HG02840 (cell line): Measurements from ENCODE around the gene SSRP1.
A peak's percentile ranks its signal among the peaks of the same experiment; 100 is the strongest.
"Not testable (repeated sequence)": the region's sequence is repeated elsewhere in the genome, so short reads cannot be mapped to it uniquely, and the experiment has no call there.

Experiments
- ATAC-seq: cut with Tn5 transposase; IDR thresholded peaks from one replicate; pipeline ENCODE4 v1.9.1; 2021; ENCODE audit warnings: mild to moderate bottlenecking, moderate library complexity, moderate number of reproducible peaks; ENCODE audit not compliant: unreplicated experiment, low FRiP score

Gene SSRP1

DNA sequence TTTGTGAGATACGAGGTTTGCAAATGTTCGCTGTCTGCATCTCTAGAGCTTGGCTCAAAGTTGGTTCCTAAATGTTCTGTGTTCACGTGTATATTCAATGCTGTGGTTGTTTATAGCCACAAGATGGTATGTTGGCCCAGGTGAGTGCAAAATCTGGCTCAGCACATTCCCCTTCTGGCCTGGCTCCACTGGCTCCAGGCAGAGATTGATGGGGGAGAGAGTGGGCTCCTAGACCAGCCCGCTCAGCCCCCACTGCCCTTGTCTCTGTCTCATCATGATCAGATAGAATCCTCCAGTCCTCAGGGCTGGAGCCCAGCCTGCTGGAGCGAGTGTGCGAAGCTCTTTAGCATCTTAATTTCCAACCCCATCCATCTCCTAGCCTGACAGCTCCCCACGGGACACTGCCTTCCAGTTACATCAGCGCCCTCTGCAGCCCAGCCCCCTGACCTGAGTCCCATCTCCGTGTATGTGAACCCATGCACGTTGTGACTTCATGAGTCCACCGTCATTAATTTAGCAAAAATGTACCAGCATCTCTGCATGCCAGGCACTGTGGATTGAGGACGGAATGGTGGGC is 4.4 kb upstream of the SSRP1 start:
- ATAC-seq, result no peak

DNA sequence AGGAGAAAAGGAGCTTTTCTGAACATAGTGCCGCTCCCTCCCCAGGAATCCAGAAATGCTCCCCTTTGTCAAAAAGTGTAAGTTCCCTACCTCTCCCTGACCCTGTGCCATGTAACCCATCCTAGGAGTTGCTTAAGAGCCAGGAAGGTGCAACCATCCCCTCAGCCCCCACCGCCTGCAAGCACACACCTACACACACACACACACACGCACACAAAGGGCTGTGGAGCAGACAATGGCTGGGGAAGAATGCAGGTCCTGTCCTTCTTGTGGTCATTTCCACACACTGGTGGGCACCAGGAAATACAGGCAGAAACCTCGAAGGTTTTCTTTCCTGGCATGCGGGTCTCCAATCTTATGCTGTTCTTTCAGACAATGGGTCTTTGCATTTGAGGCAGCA is 3.6 kb upstream of the SSRP1 start:
- ATAC-seq, result no peak

DNA sequence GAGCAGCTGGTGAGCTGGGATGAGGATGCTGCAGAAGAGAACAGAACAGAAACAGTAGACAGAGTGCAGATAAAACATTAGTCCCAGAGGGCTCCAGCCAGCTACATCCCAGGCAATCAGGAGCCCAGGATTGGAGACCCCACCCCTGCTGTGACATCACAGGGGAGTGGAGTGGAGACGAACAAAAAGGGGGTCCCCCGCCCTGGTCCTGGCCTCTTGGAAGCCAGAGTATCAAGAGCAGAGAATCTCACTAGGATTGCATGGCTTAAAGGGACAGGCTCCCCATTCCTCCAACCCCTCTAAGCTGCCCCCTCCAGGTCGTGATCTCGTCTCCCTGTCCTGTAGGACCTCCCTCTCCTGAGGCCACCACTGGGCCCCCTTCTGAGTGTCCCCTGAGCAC is 2.5 kb upstream of the SSRP1 start, which contains the start of gene P2RX3:
Gene P2RX3, plus strand, starts transcription at position 211 of the 400 bp plus-strand sequence. CDS start 199 bp downstream, outside the sequence.
- no peak for ATAC-seq

DNA sequence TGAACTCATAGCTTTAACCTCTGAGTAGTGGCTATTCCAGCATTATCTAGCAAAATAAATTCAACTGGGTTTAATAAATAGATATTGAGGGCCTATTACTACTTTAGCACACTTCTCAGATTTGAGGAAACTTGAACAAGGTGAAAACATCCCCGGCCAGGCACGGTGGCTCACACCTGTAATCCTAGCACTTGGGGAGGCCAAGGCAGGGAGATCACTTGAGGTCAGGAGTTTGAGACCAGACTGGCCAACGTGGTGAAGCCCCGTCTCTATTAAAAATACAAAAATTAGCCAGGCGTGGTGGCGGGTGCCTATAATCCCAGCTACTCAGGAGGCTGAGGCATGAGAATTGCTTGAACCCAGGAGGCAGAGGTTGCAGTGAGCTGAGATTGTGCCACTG is 1.2 kb upstream of the SSRP1 start:
- ATAC-seq, result not testable (repeated sequence)

DNA sequence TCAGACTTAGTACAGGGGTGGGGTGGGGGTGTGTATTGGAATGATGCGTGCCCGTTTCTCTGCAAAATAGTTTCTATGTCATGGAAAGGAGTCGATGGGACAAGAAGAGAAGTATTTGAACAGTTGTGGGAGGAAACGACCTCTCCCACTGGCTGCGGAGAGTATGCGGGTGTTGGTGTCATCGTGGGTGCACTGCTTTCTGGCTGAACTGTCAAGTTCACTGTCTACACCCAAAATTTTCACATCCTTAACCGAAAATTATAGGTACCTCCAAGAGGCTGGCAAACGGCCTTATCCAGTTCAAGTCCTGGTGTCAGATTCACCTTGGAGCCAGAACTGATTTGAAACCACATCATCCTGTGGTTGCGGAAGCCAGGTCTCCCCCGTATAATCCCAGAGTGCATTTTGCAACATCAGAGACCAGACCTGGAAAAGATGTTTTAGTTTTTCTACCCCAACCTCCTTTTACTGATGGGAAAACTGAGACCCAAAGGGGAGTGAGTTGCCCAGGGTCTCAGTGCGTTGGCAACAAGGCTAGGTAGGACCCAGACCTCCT is 497 bp upstream of the SSRP1 start:
- ATAC-seq, result no peak

DNA sequence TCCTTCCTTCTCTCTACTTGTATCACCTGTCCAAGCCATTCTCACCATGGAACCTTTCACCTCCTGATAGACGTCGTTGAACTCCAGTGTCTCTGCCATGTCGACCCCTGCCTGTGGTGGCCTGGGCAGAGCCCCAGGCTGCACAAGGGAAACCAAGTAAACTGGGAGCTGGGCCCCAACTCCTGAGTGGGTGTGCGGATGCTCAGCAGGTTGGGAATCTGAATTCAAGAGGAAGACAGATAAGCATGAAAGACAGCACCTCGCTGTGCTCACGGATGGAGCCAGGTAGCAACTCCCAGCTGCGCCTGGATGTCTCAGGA is 709 bp downstream of the SSRP1 start:
- ATAC-seq, result no peak

DNA sequence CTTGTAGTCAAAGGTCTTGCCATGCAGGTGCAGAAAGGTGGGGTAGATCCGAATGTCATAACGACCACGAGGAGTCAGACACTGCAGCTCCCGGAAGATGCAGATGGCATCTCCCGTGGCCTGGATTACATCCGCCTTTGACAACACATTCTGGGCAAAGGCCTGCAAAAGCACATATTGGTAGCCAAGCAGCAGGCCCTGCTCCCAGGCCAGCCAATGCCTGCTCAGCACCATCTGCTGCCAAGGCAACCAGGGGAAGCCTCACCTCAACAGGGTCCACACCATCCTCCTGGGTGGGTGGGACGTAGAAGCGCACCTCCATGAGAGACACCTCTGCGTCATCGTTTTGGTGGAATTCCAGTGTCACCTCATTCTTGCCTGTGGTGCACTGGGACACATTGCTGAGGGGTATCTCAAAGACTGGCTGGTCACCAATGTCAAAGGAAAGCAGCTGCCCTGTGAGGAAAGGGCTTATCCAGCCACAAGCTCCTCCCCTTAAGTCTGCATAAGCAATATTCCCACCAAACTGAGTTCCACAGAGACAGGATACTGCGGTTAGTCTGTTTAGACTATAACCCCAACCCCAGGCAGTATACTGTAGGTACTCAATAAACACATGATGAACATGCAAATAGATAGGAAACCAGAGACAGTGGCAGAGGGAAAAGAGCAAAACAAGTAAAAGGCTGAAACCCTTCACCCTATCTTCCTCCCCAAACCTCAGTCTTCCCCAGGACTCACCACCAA is 2.8 kb downstream of the SSRP1 start:
- no peak for ATAC-seq

DNA sequence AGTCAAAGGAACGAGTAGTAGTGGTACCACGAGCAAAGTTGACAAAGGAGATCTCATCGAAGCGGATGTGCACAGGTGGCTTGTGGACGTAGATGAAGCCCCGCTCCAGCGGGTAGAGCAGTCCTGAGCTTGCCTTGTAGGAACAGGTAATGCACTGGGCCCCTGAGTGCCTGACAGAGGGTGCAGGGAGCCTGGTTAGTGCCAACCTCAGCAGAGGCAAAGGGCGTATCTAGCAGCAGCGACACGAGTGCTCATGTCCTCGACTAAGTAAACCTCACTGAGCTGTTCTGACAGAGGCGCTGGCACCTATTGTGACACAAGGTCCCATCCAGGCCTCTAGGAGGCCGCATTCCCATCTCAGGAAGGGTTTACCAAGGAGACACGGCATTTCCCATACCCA is 4.0 kb downstream of the SSRP1 start:
- no peak for ATAC-seq

DNA sequence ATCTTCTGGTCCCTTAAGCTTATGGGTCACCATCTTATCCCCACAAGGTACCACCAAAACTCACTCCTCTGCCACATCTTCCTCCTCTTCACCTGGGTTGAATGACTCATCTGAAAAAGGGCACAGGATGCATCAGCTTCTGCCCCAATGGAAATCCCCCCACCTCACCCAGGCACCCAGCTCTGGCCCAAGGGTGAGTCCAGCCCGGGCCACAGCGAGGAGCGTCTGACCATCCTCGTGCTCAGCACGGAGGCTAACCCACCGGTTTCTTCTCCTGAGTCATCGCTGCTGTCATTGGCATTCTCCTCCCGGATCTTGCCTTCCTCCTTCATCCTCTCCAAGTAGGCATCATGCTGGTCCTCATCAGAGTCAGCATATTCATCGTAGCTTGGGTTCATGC is 5.7 kb downstream of the SSRP1 start:
- ATAC-seq, result no peak

DNA sequence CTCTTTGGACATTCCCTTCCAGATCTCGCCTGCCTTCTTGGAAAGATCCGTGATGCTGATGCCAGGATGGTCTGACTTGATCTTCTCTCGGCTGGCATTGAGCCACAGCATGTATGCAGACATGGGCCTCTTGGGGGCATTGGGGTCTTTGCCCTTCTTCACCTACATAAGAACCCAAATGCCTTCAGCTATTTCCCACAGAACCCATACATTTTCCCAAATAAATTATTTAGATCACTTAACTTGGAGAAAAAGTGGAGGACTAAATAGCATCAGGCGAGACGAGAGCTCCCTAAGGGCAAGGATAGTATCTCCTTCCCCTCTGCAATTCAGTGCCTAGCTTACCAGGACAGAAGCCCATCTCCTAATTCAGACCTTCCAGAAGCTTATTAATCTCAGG is 8.0 kb downstream of the SSRP1 start:
- no peak for ATAC-seq

DNA sequence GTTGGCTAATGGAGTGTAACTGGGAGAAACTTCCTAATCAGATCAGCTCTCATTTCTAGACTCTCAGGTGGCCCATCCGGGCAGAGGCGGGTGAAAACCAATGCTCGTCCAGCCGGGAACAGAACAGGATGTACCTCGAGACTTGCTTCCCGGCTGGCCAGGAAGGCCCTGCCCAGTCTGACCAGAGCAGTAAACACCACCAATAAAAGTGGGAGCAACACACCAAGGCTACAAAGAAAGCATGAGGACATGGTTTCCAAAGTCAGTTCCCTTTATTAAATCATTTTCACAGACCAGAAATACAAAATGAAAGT is 10.0 kb downstream of the SSRP1 start:
- no peak for ATAC-seq

DNA sequence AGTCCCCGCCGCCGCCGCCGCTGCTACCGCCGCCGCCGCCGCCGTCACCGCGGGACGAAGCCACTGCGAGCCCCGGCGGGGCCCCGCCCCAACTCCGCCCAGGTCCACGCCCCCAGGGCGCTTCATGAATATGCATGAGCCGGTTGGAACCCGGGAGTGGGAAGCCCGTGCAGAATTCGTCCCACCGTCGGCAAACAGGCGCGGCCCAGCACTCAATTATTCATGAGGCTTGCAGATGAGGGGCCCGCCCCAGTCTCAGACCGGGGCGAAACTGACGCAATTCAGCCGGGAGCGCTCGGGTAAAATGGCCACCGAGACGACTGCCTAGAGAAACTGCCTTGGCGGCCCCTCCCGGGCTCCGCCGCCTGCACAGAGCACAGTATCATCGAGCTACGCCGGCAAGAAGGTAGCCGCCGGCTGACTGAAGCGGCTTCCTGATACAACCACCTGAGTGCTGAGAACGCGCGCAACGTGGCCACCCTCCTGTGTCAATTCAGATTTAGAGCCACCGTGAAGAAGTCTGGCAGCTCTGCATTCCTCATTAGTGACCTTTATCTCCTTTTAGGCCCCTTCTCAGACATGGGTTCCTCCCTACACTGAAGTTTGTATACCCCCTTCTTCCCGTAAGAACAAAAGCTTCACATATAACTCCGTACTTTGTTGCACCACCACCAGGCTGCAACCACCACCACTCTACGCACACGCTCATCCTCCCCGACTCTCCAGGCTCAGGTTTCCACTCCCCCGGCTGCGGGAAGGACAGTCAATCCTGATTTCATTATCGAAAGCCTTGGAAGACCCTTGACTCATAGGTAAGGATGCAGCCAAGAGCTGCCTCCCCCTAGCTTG is 10.6 kb downstream of the SSRP1 start, which contains the start of gene TNKS1BP1:
Gene TNKS1BP1, minus strand, starts transcription at position 67 of the 849 bp plus-strand sequence. CDS start 3,067 bp downstream, outside the sequence.
- peak; percentile 91 for ATAC-seq

DNA sequence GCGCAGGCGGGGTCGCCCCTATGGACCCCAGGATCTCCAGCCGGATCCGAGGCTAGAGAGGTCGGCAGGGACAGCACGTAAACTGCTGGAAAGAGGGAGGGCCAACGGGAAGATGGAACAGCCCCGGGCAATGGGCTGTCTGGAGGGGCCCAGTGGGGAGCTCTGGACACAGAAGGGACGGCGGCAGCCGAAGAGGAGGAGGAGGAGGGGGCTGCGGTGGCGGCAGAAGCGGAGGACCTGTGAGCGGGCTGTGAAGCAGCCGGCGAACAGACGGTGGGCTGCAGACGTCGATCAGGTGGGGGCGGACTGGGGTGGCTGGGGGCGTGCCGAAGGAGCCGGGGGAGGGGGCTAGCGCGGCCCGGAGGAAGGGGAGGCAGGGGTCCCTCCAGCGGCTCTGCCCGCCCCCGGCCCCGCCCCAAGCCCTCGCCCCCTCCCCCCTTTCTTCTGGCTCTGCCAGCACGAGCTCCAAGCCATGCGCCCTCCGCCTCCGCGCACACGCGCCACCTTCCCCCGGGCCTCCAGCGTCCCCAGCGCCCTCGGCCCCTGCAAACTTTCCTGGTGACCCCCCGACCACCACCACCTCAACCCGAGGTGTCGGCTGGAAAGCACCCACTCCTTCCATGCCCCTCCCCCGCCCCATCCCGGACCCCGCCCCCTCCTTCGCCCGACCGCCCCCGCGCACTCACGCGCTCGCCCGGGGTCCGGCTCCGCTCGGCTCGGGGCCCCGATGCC is 11.4 kb downstream of the SSRP1 start:
- ATAC-seq, result no peak

DNA sequence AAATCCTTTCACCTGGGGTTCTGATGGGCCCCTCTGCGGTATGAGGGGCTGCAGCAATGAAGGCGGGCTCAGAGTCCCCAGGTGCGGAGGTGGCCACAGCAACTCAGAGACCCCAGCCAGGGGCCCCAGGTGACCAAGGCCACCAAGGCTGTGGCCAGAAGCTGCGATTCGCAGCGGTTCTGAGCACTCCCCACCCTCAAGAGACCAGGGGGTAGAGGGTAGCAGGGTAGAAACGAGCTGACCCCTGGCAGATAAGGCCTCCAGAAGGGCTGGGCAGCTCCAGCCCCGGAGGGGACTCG is 11.9 kb downstream of the SSRP1 start:
- no peak for ATAC-seq

DNA sequence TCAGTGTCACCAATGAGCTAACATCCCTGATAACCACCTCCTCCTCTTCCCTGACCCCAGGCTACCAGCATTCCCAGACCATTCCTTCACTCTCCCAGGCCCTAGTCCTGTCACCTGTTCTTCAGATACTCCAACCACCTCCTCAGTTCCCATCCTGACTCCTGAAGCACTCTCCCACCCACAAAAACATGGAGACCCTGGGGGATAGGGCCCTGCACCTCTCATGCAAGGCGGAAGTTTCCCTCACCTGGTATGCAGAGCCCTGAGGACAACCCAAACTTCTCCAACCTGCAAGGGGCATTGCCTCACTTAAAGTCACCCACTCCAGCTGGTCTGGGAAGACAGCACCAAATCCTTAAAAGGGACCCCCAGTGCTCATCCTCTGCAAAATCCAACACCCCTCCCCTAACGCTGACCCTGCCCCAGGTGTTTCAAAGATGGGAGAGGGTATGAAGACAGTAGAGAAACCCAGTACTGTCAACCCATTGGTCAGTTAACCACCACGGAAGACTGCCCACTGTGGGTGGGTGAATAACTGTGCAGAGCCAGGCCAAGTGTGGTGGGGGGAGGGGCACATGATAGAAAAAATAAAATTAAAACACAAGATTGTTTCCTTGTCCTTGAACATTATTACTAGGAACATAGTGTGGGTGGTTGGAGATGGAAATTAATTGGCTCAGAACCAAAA is 12.4 kb downstream of the SSRP1 start:
- ATAC-seq, result no peak

DNA sequence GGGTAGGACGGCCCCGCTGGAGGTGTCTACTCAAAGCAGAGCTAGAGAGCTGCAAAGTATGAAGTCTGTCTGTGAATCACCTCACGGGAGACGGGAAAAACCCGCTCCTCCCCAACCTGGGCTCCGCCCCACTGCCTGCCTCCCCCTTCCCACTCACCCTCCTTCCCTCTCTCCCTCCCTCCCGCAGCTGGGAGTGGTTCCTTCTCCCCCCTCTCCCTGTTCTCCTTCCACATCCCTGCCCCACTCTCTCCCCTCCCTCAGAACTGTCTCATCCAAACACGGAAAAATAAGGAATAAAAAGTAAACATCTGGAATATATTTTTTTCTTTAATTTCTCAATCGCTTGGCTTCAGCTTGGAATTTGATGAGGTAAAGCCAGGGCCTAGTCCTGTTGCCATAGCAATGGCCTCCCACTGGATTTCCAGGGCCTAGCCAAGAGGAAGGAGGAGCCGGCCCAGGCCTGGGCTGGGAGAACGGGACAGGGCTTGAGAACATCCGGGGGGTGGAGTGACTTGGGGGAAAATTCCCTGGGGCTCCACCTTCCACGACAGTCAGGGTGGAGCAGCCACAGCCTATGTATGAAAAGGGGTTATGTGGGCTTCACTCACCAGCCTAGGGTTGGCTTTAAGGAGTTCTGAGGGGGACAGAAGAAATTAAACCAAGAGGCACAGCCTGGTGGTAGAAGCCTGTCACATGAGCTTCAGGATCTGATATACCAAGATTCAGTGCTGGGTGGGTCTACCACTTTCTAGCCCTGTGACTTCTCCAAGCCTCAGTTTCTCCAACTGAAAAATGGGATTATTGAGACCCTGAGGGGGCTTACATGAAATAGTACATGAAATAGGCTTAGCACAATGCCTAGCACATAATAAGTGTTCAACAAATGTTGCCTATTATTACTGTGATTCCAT is 13.2 kb downstream of the SSRP1 start:
- ATAC-seq, result no peak

DNA sequence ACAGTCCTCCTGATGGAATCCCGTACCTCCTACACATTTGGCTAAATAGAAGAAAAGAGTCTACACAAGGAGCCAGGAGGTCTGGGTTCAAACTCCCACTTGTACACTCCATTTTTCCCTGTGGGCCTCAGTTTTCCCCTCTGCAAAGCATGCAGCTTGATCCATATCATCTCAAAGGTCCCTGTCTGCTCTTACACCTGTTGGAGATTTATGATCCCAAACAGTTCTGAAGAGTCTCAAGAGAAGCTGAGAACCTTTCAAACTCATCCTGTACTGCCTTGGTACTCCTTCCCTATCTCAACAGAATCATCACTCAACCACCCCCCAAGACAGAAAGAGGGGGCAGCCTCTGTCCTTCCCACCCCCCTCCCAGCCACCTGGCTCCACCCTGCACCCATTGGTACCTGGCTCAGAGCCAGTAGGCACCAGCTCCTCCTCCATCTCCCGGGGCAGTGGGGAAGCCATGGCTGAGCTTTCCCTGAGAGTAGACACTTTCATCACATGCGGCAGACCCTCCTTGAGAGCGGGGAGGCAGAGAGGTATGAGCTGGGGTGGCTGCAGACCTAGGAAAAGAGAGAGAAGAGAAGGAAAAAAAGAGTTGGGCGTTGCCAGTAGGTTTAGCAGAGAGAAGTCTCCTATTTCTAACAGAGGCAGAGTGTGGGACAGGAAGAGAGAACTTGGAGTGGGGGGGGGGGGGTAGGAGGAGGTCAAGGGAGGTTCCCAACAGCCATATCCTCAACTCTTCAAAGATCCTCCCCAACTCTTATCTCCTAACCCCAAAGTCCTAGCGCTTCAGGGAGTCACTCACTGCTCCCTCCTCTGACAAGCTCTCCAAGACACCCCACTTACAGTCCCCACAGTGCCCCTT is 14.1 kb downstream of the SSRP1 start:
- ATAC-seq, result no peak

DNA sequence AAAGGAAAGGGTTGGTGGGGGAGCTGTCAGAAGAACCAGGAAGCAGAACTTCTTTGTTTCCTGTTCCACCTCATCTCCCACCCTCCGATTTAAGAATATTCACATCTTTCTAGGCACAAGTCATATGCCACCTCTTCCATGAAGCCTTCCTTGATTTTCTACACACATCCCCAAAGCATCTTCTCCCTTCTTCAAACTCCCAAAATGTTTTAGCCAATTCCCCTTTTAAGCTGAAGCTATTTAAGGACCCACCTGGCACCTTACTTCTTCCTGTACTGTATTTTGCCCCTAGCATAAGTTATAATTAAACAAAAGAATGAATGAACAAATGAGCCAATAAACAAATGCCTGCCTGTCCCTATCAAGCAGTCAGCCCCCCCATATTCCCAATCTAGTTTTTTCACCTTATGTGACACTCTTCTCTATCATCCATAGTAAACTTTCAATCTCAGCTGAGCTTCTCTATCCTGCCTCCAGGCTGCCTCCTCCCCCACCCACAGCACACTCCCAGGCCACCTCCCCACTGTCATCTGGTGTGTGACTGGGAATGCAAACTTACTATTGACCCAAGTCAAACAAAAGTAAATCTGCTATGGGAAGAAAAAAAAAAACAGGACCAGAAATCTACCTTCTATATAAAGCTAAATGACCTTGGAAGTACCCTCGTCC is 14.8 kb downstream of the SSRP1 start:
- no peak for ATAC-seq
